HG03439 (cell line): ENCODE measurements around the gene SALL4.
"Not testable (repeated sequence)": the region's sequence is repeated elsewhere in the genome, so short reads cannot be mapped to it uniquely, and the experiment has no call there.

Experiments used
- ATAC-seq: cut with Tn5 transposase; IDR thresholded peaks from one replicate; pipeline ENCODE4 v1.9.1; 2021; ENCODE audit warnings: mild to moderate bottlenecking, moderate library complexity; ENCODE audit not compliant: unreplicated experiment

The SALL4 gene

DNA sequence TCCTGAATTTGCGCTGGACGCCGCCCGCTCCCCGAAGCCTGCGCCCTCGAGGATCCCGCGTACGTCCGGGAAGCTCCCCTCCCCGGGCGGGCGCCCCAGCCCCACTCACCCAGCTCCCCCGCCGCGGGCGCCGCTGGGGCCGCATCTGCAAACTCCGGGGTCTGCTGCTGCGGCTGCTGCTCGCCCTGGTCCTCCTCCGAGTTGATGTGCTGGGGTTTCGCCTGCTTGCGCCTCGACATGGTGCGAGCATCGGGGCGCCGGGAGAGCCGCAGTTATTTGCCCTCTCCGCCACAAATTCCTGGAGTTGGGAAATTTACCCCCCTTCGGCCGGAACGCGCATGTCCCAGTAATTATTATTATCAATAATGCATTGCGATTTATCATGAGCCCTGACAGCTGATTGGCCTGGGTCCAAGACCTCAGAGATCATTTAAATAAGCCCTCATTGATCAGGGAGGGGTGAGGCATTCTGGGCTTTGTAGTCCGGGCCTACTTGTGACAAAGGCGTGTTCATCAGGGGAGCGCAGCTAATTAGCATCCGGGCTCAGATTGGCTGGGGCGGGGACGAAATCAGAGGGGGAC, at the start of gene SALL4:
Gene SALL4, minus strand, starts transcription at position 352 of the 582 bp plus-strand sequence. Its CDS starts 113 bp downstream, at position 239.
- ATAC-seq, result no peak

DNA sequence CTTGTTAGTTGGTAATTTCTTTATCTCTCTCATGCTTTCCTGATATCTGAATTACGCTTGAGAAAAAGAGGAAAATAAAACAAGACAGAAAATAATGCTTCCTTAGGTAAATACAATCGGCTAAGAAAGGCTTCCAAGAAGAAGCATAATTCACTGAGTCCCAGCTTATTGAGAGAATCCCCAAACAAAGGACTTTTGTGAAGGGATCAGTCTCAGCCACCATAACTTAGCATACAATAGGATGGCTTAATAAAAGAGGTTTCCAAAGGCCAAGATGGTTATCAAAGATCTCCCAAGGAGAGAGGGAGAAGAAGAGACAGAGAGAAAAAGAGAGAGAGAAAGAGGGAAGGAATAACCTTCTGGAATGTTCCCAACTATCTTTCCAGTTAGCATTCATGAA, 46.0 kb upstream of the SALL4 start:
- ATAC-seq, result no peak

DNA sequence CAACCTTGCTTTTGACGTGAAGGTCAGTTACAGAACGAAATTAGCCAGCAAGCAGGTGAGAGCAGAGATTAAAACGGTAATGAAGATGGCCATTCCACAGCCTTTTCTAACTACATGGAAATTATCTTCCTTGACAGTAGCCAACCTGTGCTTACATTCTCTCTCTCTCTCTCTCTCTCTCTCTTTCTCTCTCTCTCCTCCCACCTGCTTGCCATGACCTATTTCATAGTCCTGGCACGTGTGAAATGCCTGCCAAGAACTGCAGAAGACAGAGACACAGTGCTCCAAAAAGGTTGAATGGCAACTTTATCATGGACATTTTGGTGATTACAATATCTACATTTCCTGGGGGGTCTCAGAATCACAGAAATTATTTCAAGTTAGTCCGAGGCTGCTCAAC, 38.5 kb upstream of the SALL4 start:
- no peak for ATAC-seq

DNA sequence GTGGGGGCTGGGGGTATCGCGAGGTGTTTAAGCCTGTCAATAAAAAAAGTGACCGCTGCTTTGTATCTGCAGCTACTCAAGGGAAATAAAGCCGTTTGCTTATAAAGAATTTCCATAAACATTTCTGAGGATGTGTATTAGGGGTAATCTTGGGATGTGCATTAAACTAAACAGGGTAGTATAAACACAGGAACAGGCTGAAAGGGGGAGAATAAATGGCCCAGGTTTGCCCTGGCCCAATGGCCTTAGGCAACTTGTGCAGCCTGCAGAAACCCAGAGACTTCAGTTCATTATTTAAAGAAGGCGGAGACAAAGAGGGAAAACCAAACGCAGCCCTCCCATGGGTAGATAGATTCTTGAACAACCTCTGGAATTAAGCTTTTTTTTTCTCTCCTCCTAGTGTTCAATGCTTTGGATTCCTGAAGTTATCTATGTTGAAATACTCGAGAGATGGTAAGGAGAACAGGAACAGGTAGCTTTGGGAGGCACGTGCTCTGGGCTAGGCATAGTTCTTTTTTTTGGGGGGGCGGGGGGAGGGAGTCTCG, 35.6 kb upstream of the SALL4 start:
- no peak for ATAC-seq

DNA sequence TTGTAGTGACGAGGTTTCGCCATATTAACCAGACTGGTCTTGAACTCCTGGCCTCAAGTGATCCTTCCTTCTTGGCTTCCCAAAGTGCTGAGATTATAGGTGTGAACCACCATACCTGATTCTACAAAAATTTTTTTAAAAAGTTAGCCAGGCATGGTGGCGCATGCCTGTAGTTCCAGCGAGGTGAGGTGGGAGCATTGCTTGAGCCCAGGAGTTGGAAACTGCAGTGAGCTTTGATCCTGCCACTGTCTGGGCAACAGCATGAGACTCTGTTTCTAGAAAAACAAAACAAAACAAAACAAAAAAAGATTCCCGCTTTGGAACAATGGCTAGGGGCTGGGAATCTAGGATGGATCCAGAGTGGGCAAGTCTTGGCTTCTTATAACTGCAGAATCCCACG, 35.1 kb upstream of the SALL4 start:
- ATAC-seq, result no peak

DNA sequence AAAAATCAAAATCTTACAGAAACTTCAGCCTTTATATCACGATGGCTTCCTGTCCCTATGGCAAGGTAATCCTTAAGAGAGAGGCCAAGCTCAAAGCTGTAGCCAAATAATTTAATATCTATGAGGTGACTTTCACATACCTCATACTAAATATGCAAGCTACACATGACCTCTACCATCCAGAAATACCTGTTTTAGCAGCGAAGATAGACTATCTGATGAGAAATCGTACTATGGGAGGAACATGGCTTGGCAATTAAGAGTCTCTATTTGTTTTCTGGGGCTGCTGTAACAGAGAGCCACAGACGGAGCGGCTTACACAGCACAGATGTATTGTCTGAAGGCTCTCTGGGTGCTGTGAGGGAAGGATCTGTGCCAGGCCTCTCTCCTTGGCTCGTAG, 31.0 kb upstream of the SALL4 start:
- ATAC-seq, result no peak

DNA sequence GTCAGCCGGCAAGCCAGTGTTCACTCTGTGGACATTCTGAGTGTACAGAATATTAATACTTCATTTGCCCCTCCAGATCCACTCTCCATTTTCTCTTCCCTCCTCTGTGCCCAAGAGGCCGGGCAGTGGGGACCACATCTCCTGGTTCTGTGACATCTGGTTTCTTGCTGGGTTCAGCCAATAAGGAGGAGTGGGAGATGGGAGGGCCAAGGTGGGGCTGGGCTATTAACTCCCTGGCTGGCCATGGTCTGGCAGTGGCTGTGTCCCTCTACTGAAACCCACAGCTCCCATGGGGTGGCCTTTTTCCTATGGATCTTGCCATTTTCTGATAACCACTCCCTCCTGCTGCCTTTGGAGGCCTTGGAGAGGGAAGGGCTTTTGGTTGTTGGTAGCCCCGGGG, 30.0 kb upstream of the SALL4 start:
- ATAC-seq, result no peak

DNA sequence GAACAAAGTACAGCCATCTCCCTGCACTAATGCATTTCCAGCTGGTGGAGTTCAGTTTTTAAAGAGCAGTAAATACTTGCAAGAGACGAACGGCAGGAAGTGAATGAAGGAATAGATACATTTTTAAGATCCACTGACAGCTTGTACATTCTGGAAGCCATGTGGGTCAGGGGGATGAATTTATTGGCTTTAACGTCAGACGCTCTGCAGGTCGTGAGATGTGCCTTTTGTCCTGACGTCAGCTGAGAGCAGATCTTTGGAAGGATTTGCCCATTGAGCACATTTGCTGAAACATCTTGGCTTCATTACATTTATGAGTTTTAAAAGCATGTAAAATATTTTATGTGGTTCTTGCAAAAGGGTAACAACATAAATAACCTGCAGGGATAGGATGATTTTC, 29.5 kb upstream of the SALL4 start:
- no peak for ATAC-seq

DNA sequence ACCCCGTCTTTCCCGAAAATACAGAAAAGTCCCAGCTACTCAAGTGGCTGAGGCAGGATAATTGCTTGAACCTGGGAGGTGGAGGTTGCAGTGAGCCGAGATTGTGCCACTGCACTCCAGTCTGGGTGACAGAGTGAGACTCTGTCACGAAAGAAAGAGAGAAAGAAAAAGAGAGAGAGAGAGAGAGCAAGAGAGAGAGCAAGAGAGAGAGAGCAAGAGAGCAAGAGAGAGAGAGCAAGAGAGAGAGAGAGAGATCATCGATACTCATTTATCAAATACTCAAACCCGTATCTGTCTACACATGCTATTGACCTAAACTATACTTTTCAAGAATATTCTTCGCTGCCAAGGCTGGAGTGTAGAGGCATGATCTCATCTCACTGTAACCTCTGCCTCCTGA, 28.2 kb upstream of the SALL4 start:
- no peak for ATAC-seq

DNA sequence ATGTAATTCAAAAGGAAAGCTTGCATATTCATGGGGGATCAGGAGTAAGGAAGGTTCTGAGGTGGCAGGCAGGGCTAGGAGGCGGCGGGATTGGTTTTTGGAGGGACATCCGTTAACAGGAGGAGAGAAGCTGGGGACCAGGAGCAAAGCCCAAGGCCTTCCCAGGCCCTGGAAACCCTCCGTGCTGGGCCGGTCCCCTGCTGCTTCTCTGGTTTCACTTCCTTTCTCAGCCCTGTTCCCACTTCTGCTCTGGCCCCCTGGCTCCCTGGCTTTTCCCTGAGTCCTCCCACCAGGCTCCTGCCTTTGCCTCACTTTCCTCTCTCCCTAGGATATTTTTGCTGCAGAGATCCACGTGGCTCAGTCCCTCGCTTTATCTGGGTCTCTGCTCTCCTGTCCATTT, 26.4 kb upstream of the SALL4 start:
- no peak for ATAC-seq

DNA sequence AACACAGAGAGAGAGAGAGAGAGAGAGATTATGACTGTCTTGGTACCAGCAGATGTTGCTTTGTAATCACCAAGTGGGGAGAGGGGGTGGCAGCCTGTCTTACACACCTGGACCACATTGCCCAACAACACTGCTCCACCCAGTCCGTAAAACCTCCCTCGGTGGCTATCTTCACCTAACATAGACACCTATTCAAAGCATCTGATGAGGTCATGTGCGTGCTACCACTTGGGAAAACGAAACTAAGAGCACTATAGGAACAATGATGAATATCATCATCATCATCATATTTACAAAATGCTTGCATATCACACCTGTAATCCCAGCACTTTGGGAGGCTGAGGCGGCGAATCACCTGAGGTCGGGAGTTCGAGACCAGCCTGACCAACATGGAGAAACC, 24.1 kb upstream of the SALL4 start:
- ATAC-seq, result no peak

DNA sequence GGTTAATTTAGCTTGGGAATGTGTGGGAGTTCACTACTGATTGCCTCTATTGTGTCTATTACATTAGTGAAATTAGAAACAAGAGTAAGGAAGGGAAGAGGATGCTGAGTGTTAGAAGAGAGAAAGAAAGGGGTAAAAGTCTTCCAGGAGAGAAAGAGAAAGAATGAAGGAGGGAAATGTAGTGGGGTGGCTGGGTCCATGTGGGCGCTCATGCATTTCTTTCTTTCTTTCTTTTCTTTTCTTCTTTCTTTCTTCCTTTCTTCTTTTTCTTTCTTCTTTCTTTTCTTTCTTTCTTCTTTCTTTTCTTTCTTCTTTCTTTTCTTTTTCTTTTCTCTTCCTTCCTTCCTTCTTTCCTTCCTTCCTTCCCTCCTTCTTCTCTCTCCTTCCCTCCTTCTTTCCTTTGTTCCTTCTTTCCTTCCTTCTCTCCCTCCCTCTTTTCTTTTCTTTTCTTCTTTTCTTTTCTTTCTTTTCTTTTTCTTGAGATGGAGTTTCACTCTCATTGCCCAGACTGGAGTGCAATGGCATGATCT, 16.2 kb upstream of the SALL4 start:
- ATAC-seq, result no peak

DNA sequence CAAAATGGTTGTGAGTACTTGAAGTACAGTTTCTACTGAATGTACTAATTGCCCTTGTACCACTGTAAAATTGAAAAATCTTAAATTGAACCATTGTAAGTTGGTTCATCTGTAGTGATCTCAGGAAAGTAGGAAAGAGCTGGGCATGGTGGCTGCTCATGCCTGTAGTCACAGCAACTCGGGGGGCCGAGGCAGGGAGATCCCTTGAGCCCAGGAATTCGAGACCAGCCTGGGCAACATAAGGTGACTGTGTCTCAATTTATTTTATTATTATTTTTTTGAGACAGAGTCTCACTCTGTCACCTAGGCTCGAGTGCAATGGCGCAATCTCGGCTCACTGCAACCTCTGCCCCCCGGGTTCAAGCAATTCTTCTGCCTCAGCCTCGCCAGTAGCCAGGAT, 14.5 kb upstream of the SALL4 start:
- ATAC-seq, result not testable (repeated sequence)

DNA sequence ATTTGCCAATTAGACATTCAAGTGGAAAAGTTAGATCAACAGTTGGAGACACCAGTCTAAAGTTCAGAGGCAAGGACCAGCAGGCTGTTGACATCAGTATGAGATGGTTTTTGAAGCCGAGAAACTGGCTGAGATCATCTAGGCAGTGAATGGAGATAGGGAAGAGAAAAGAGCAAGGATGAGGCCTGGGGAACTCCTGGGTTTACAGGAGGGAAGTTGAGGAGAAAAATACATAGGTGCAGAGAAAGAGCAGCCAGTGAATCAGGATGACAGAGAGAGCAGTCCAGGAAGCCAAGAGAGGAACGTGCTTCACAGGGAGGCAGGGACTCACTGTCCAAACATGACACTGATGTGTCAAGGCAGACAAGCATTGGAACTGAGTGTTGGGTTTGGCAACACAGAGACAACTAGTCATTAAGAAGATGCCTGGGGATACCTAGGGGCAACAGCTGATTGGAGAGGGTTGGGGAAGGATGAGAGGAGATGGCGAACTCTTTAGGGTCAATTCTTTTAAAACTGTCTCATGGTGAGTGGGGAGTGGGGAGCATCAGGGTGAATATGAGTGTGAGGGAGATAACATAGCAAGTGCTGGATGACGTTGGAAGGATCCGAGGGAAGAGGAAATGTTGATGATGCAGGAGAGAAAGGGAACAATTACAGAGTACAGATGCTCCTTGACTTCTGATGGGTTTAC, 13.2 kb upstream of the SALL4 start:
- no peak for ATAC-seq

DNA sequence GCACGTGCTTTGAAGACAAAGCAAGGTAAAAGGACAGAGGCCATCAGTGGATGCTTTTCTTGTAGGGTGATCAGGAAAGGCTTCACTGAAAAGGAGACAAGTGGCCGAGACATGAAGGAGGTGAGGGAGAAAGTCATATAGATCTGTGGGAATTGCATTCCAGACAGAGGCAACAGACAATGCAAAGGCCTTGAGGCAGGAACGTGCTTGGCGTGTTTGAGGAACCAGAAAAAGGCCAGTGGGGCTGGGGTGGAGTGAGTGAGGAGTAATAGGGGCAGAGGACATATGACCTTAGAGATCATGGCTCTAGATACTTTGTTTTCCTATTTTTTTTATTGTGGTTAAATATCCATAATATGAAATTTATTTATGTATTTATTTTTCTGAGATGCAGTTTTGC, 10.5 kb upstream of the SALL4 start:
- ATAC-seq, result no peak

DNA sequence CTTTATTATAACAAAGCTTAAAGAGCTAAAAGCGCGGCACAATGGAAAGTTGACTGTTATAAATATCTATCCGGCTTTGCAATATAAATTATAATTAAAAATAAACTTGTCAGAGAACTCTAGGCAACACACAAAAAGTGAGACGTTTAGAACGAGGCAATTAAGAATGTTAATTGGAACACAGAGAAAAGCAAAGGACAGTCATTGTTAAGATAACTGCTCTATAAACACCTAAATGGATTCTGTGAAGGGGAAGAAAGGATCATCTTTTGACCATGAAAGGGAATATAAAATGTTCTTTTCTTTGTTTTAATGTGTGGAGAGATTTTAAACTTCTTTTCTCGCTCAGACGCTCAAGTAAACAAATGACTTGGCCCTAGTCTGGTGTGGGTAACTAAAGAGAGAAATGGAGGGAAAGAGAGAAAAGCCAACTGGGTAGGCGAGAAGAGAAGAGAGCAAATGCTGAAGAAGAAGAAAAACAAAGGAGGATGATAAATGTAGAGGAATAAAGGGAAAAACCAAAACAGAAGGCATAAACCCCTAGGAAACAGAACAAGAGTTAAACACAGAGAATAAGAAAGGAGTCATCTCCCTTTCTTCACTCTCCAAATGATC, 9.3 kb upstream of the SALL4 start:
- no peak for ATAC-seq

DNA sequence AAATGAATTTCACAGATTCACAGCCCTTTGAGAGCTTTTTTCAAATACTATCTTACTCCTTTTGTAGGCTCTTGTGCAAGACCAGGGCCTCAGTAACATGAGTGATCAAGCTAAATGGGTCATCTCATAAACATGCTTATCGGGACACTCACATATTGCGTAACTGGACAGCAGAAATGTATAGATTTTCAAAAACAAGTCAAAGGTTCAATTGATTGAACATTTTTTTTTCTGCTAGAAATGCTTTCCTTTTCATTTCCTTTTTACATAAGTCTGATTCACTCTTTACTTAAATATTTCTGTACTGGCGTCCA, 8.7 kb upstream of the SALL4 start:
- ATAC-seq, result no peak

DNA sequence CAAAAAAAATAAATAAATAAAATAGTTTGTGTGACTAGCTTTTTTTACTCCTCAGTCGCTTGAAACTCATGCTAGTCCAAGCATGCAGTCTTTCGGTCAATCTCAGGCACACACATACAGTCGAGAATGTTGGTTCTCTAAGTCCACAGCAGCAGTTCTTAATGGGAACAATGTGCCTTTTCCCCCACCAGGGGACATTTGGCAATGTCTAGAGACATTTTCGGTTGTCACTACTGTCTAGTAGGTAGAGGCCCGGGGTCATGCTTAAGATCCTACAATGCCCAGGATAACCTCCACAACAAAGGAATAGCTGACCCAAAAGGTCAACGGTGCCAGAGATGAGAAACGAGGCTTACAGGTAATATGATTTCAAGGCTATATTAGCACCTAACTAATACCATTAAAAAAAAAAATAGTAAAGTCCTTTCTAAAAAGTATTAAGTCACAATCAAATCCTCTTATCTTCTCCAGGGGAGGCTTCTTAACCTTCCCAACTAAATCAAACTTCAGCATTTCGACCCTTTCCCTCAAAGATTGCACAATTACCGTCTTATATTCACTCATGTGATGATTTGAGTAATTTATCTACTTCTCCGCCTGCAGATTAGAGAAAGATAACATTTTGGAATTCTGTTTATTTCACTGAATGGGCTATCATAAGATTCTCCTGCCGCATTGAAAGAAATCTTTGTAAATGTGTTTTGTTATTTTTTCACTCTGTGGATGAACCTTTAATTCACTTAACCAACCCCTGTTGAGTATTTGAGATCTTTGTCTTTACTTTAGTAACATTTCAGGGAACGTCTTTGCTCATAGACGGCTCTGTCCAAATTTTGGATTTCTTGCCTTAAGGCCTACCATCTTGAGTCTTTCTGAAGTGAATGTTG, 8.1 kb upstream of the SALL4 start:
- ATAC-seq, result no peak

DNA sequence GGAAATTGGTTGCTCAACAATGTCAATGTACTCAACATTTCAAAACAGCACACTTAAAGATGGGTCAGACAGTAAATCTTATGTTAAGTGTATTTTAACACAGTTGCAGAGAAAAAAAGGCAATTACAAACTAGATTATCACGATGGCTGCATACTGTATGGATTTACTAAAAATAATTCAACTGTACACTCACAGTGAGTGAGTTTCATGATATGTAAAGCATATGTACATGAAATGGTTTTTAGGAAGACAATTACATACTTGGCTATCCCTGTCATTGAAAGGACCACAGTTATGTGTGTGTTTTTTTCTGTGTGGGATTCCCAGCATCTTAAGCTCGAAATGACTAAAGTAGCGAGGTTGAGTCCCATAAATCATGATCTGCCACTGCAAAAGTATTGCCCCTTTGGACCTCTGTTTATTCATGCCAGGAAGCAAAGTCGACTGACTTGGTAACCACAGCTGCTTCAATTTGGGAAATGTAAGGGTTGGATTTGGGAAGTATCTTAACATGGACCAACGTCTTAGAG, 5.5 kb upstream of the SALL4 start:
- ATAC-seq, result no peak

DNA sequence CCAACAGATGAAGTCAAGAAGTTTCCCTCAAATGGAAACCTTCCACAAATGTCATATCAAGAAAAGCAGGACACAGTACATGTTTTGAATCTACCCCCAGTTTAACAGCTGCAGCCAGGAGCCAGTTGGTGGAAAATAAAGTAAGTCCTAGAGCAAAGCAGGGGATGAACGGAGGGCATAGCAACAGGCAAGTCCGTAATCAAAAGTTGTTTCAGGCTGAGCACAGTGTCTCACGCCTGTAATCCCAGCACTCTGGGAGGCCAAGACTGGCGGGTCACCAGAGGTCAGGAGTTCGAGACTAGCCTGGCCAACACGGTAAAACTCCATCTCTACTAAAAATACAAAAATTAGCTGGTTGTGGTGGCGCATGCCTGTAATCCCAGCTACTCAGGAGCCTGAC, 2.4 kb upstream of the SALL4 start:
- ATAC-seq, result no peak
